Right lobe of liver (tissue), 6 donors: ENCODE data around the gene UBE2S. TPM values are rescaled to one million over a fixed set of nuclear protein-coding genes. Genes with fewer than 3 reads are reported as not detected.

Experiments
- ATAC-seq, 4 donors: fragments of 200-7000 bp; cut with Tn5 transposase; one replicate each; pipeline ENCODE4 v1.9.1; 2020; ENCODE audit warnings: mild to moderate bottlenecking in 4 of 4, moderate library complexity in 4 of 4
- DNase-seq, 3 donors: peaks; one replicate each; pipeline ENCODE4 v3.0.0-alpha.2; 2020
- H3K27ac ChIP-seq, 3 donors: fragments of 200-600 bp; one replicate each; pipeline ENCODE4 v1.8.0; 2022
- H3K27me3 ChIP-seq, 2 donors: fragments of 200-600 bp; one replicate each; pipeline ENCODE4 v1.8.0; 2022
- H3K36me3 ChIP-seq, 4 donors: fragments of 200-600 bp; sonication (generic) in 1 of 4; one replicate each; pipeline versions ENCODE4 v1.5.1 to v1.8.0; 2017 to 2022; ENCODE audit warnings: control low read depth in 1 of 4
- H3K4me1 ChIP-seq, 4 donors: fragments of 200-600 bp; sonication (generic) in 1 of 4; one replicate each; pipeline versions ENCODE4 v1.5.1 to v1.8.0; 2017 to 2022; ENCODE audit warnings: control low read depth in 1 of 4
- H3K4me3 ChIP-seq, 3 donors: fragments of 200-600 bp; one replicate each; pipeline ENCODE4 v1.8.0; 2022
- H3K9me3 ChIP-seq, 4 donors: fragments of 200-600 bp; sonication (generic) in 1 of 4; one replicate each; pipeline versions ENCODE4 v1.5.1 to v1.8.0; 2017 to 2022; ENCODE audit warnings: control low read depth in 1 of 4
- POLR2A ChIP-seq: fragments of 450-650 bp; IDR thresholded peaks from one replicate; pipeline ENCODE4 v1.6.1; 2017; ENCODE audit warnings: antibody characterized with exemption, mild to moderate bottlenecking
- WGBS: methylation state at CpG from one replicate; pipeline ENCODE4 v1.1.6; 2018; ENCODE audit warnings: low coverage, low lambda C conversion rate; ENCODE audit not compliant: insufficient coverage; ENCODE audit errors: missing lambda C conversion rate; 5-methylcytosine and 5-hydroxymethylcytosine counted together
- intact Hi-C, 2 donors: fragments of 100-400 bp; cut with DNase I; formaldehyde crosslinking; loops; one replicate each; pipeline versions ENCODE4 v1.11.2 to v1.14.1; 2022
- total RNA-seq, 6 experiments: library from RNA; depleted of rRNA in 2 of 6; stranded (reverse); fragments of >200 nt in 2 of 6; fragmentation: NEBNext Ultra II Directional in 3 of 6; extraction: Animal tissue kit (Norgen Biotek cat#: 25700) in 3 of 6; gene quantifications; one replicate each; pipeline versions ENCODE4 v1.1.0 to v1.2.4, GENCODE V29; 2016 to 2023
- TF ChIP-seq, protein P1 (sequence below), 4 donors: fragments of 200-600 bp in 3 of 4; fragments of 450-650 bp in 1 of 4; IDR thresholded peaks; one replicate each; pipeline versions ENCODE4 v1.5.1 to v1.8.0; 2016 to 2022; ENCODE audit warnings: antibody characterized with exemption in 4 of 4, mild to moderate bottlenecking in 2 of 4
- donor health status: DM: no; HTN: yes; CAD: no.
- donor health status: DM: no; HTN: no; CAD: no.
- donor health status: DM: no; HTN: no; CAD: no.
- donor health status: DM: no; HTN: yes; CAD: no.
- donor health status: DM: no; HTN: yes; CAD: no.

UBE2S gene
- total RNA-seq, 6 experiments from 2014 or later, result 4.3 to 16.4 (median 9.1) TPM

DNA sequence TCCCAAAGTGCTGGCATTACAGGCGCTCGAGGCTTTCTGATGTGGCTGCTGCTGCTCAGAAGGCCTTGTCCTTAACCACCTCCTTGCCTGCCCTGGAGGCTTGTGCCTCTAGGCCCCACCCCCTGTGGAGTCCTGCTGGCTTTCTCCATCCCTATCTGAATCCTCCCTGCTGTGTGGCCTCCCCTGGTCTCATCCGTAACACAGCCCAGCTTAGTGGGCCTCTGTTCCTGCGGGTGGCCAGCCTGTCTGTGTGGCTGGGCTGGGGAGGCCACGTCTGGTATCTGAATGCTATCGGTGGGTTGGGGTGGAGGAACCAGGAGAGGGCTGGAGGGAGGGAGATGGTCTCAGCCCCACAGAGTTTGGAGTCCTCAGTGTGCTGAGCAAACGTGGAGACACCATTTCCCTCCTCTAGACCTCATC is 17.1 kb downstream of the UBE2S start:
- no peak overlapping the region for H3K4me3 ChIP-seq
- no peaks in the 10 kb centered on the region for H3K27me3 ChIP-seq
- H3K27ac ChIP-seq, result no peak overlapping the region
- no peak for TF ChIP-seq POLR2A
- TF ChIP-seq, protein P1, sequence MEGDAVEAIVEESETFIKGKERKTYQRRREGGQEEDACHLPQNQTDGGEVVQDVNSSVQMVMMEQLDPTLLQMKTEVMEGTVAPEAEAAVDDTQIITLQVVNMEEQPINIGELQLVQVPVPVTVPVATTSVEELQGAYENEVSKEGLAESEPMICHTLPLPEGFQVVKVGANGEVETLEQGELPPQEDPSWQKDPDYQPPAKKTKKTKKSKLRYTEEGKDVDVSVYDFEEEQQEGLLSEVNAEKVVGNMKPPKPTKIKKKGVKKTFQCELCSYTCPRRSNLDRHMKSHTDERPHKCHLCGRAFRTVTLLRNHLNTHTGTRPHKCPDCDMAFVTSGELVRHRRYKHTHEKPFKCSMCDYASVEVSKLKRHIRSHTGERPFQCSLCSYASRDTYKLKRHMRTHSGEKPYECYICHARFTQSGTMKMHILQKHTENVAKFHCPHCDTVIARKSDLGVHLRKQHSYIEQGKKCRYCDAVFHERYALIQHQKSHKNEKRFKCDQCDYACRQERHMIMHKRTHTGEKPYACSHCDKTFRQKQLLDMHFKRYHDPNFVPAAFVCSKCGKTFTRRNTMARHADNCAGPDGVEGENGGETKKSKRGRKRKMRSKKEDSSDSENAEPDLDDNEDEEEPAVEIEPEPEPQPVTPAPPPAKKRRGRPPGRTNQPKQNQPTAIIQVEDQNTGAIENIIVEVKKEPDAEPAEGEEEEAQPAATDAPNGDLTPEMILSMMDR (IDR thresholded peaks at IDR 0.05), result no peak
- ATAC-seq (no peak), DNase-seq (no peak)
- H3K9me3 ChIP-seq, result no peaks in the 10 kb centered on the region
- 82% methylated on average over 5 of the region's 7 CpGs for WGBS
- intact Hi-C loops, result no loop called here
- peaks cover 0 to 22% (median 9%) of the 10 kb centered on the region in 4 donors for H3K4me1 ChIP-seq
- peaks cover 0 to 28% (median 11%) of the 10 kb centered on the region in 4 donors for H3K36me3 ChIP-seq

DNA sequence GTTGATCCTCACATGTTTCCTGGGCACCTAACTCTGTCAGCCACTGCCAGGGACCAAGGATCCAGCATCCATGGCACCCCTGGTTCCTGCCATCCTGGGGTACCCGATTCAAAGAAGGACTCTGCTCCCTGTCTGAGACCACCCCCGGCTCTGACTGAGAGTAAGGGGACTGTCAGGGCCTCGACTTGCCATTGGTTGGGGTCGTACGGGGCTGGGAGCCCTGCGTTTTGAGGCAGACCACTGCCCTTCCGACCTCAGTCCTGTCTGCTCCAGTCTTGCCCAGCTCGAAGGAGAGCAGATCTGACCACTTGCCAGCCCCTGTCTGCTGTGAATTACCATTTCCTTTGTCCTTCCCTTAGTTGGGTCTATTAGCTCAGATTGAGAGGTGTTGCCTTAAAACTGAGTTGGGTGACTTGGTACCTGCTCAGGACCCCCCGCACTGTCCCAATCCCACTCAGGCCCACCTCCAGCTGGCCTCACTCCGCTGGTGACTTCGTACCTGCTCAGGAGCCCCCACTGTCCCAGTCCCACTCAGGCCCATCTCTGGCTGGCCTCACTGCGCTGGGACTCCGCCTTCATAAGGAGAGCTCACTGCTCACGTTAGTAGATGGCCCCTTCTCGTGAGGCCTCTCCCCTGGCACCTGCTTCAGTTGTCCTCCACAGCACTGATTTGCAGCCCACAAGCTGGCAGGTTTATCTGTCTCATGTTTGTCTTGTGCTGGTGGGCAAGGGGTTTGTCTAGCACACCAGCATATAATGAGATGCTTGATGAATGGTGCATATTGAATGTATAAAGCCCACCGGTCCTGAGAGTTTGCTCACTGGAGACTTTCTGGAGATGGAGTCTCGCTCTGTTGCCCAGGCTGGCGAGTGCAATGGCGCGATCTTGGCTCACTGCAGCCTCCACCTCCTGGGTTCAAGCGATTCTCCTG is 17.9 kb downstream of the UBE2S start:
- Histone ChIP-seq H3K4me1 (peaks cover 0 to 25% (median 12%) of the 10 kb centered on the region in 4 donors), H3K4me3 (no peak overlapping the region), H3K9me3 (no peaks in the 10 kb centered on the region), H3K27me3 (no peaks in the 10 kb centered on the region), H3K27ac (no peak overlapping the region), H3K36me3 (peaks cover 0 to 28% (median 11%) of the 10 kb centered on the region in 4 donors)
- TF ChIP-seq, protein P1 (IDR thresholded peaks at IDR 0.05), result no peak
- no peak for TF ChIP-seq POLR2A
- no peak for DNase-seq
- intact Hi-C loops, result no loop called here
- ATAC-seq, result no peak
- 84% methylated on average over 15 of the region's 21 CpGs for WGBS

DNA sequence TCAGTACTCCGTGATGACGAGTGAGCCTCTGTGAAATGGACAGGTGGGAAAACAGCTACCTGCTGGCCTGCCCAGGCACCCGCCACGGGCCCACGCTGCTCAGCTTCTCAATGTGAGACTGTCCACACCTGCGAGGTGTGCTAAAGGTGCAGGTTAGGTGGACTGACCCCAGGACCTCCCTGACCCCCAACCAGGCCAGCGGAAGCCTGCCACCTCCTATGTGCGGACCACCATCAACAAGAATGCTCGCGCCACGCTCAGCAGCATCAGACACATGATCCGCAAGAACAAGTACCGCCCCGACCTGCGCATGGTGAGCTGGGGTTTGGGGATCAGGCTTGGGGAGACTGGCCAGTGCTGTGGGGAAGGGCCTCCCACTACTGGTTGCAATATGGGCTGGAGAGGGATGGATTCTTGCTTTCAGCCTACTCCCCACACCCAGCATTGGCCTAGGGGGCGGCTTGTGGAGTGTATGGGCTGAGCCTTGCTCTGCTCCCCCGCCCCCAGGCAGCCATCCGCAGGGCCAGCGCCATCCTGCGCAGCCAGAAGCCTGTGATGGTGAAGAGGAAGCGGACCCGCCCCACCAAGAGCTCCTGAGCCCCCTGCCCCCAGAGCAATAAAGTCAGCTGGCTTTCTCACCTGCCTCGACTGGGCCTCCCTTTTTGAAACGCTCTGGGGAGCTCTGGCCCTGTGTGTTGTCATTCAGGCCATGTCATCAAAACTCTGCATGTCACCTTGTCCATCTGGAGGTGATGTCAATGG is 19.7 kb downstream of the UBE2S start:
- peaks cover 0 to 33% (median 15%) of the 10 kb centered on the region in 4 donors for H3K4me1 ChIP-seq
- intact Hi-C loops, result no loop called here
- no peak for DNase-seq
- no peak overlapping the region for H3K4me3 ChIP-seq
- H3K36me3 ChIP-seq, result peaks cover 0 to 28% (median 11%) of the 10 kb centered on the region in 4 donors
- no peaks in the 10 kb centered on the region for H3K27me3 ChIP-seq
- 37% methylated on average over 2 of the region's 24 CpGs for WGBS
- TF ChIP-seq POLR2A, result no peak
- TF ChIP-seq, protein P1 (IDR thresholded peaks at IDR 0.05), result no peak
- no peaks in the 10 kb centered on the region for H3K9me3 ChIP-seq
- no peak for ATAC-seq
- H3K27ac ChIP-seq, result no peak overlapping the region

DNA sequence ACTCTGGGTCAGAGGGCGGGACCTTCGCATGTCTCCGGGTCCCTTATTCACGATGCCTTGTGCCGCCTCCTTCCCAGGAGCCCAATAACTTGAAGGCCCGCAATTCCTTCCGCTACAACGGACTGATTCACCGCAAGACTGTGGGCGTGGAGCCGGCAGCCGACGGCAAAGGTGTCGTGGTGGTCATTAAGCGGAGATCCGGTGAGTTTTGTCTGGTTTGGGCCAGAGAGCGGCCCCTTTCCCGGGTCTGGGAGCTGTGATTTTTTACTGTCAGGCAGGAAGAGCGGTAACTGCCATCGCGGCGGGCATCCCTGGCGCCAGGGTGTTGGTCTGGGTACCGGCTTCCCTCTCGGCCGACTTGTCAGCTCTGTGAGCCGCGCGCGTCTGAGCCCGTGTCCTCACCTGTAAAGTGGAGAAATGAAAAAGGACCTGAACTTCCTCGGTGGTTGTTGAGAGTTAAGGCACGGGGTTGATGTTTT is 21.1 kb downstream of the UBE2S start:
- 9% methylated on average over 11 of the region's 33 CpGs for WGBS
- no peaks in the 10 kb centered on the region for H3K27me3 ChIP-seq
- H3K27ac ChIP-seq, result peak overlapping the region; percentile 73 to 92 (median 79)
- H3K4me1 ChIP-seq, result peaks cover 0 to 34% (median 15%) of the 10 kb centered on the region in 4 donors
- ATAC-seq (no peak), DNase-seq (peak in 1 of 3 donors; percentile 61)
- intact Hi-C loops, result no loop called here
- H3K36me3 ChIP-seq, result peaks cover 0 to 28% (median 11%) of the 10 kb centered on the region in 4 donors
- TF ChIP-seq, protein P1 (IDR thresholded peaks at IDR 0.05), result no peak
- TF ChIP-seq POLR2A, result no peak
- H3K9me3 ChIP-seq, result no peaks in the 10 kb centered on the region
- H3K4me3 ChIP-seq, result peak overlapping the region; percentile 89 to 96 (median 89)
